Testis (tissue), 2 donors: Measurements from ENCODE around the gene PRKAG2.

Experiments used
- CTCF ChIP-seq, 3 experiments: fragments of 450-650 bp in 2 of 3; fragments of 200-600 bp in 1 of 3; sonication (generic) in 1 of 3; IDR thresholded peaks; one replicate each; pipeline ENCODE4 v1.5.1; 2016 to 2019; ENCODE audit warnings: antibody characterized with exemption in 3 of 3, mild to moderate bottlenecking in 2 of 3, moderate library complexity in 1 of 3
- POLR2A ChIP-seq: fragments of 450-650 bp; IDR thresholded peaks from one replicate; pipeline ENCODE4 v1.6.1; 2017; ENCODE audit warnings: antibody characterized with exemption, mild to moderate bottlenecking, moderate library complexity

DNA sequence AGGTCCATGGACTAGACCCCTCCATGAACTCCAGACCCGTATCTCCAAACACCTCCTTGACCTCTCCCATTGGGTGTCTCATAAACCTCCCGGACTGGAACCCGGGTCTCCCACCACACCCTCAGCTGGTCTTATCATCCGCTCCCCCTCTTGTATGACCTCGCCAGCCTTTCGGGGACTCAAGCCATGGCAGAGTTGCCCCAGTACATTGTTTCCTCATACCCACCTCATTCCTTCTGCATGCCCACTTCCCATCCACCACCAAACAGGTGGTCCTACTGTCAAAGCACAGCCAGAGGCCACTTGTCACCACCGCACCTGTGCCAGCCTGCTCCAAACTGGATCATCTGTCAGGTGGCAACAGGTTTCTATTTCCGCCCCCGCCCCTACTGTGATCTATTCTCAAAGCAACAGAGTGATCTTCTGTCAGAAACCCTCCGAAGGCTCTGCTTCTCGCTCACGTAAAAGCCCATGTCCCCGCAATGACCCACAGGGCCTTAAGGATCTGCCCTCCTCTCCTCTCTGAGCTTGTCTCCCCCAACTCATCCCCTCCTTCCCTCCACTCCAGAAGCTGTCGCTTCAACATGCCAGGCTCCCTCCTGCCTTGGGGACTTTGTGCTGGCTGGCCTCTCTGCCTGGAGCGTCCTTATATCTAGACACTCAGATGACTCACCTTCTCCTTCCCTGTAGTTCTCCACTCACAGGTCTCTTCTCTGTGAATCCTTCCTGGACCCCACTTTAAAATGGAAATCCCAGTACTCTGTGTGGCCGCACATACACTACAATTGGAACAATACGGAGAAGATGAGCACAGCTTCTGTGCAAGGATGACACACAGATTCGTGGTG lies 22.8 kb upstream of the PRKAG2 start:
- TF ChIP-seq CTCF (IDR thresholded peaks at IDR 0.05) (no peak), POLR2A (no peak)
